Bronchial epithelial cell (primary cell): ENCODE results near the gene UBA7. TPM values are rescaled to one million over a fixed set of nuclear protein-coding genes. Genes with fewer than 3 reads are reported as not detected.

Experiments used
- DNase-seq: peaks from one replicate; pipeline ENCODE4 v3.0.0-alpha.2; 2010; ENCODE audit warnings: low read depth
- FAIRE-seq: peaks from 2 replicates; lab custom pipeline; 2011; peaks lifted over from hg19 to GRCh38; lab: Jason Lieb, UNC
- H3K27me3 ChIP-seq: 2 replicates; pipeline ENCODE4 v1.5.1; 2011; ENCODE audit warnings: low read length; ENCODE audit not compliant: control insufficient read depth, insufficient read depth
- H3K36me3 ChIP-seq: 2 replicates; pipeline ENCODE4 v1.5.1; 2011; ENCODE audit warnings: low read length; ENCODE audit not compliant: control insufficient read depth, insufficient read depth
- H3K4me3 ChIP-seq: 2 replicates; pipeline ENCODE4 v1.5.1; 2011; ENCODE audit warnings: mild to moderate bottlenecking, low read depth, low read length, control low read depth
- CTCF ChIP-seq: IDR thresholded peaks from 2 replicates; pipeline ENCODE4 v1.5.1; 2011; ENCODE audit warnings: mild to moderate bottlenecking, moderate library complexity, low read length, control low read depth, inconsistent platforms; ENCODE audit not compliant: insufficient read depth, severe bottlenecking
- total RNA-seq: library from RNA; depleted of rRNA; stranded (reverse); fragments of >200 nt; gene quantifications from 2 replicates; pipeline ENCODE4 v1.2.1, GENCODE V29; 2014

Gene UBA7
- total RNA-seq, 1 donor from 2014 or later = 0.53 TPM

DNA sequence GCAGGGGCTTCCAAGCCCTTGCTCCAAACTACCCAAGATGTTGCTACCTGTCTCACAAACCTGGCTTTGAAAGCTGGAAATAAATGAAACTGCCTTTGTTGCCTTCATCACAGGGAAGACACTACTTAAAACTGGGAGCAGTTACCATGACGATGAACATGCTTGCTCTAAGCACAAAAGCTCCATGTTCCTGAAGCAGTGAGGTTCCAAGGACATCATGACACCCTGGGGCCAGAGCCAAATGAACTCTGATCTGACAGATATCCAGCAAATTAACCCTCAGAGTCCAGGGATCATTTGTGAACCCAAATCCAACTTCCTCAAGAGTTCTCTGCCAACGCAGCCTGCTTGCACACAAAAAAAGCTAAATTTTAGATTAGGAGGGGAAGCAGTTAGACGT is 31.9 kb upstream of the UBA7 start:
- Histone ChIP-seq H3K36me3 (no peaks in the 10 kb centered on the region), H3K27me3 (no peaks in the 10 kb centered on the region), H3K4me3 (no peak overlapping the region)
- FAIRE-seq = peak; percentile 66
- no peak for TF ChIP-seq CTCF
- DNase-seq = no peak

DNA sequence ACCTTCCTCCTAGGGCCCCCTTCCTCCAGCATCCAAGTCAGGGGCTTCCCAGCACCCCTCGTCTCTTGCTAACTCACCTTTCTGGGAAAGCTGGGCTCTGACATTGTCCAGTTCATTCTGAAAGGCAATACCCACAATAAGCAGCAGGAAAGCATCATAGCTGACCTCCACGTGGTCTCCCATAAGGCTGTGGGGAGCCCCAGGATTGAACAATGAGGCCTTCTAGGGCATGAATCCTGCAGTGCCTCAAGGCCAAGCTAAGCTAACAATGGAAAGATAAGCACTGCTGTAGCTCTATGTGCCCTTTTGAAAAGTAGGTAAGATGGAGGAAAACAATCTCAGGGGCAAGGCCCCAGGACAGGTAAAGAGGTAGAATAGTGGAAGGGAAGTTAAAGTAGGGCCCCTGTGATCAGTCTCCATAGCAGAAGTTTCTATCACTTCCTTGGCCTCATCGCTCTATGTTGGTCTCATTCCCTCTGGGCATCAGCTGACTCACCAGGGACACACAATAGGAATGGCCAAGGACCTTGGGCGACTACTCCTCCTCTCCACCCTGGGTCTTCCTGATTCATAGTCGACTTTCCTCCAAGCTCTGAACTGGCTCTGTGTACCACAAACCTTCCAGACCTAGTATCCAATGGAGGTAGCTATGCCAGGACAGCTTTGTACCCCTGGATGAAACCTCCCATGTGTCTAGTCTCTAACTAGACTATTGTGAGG is 30.9 kb upstream of the UBA7 start:
- Histone ChIP-seq H3K27me3 (no peaks in the 10 kb centered on the region), H3K4me3 (no peak overlapping the region), H3K36me3 (no peaks in the 10 kb centered on the region)
- DNase-seq (no peak), FAIRE-seq (peak; percentile 66)
- no peak for TF ChIP-seq CTCF

GRCh38 chr3:49842843-49843517 is 29.2 kb upstream of the UBA7 start:
- FAIRE-seq (no peak), DNase-seq (no peak)
- H3K27me3 ChIP-seq = no peaks in the 10 kb centered on the region
- TF ChIP-seq CTCF = no peak
- no peaks in the 10 kb centered on the region for H3K36me3 ChIP-seq
- no peak overlapping the region for H3K4me3 ChIP-seq

- DNase-seq (no peak), FAIRE-seq (no peak)
- no peak for TF ChIP-seq CTCF
- Histone ChIP-seq H3K4me3 (no peak overlapping the region), H3K27me3 (no peaks in the 10 kb centered on the region), H3K36me3 (no peaks in the 10 kb centered on the region)
Observed at GRCh38 chr3:49841806-49842205, 28.1 kb upstream of the UBA7 start.

DNA sequence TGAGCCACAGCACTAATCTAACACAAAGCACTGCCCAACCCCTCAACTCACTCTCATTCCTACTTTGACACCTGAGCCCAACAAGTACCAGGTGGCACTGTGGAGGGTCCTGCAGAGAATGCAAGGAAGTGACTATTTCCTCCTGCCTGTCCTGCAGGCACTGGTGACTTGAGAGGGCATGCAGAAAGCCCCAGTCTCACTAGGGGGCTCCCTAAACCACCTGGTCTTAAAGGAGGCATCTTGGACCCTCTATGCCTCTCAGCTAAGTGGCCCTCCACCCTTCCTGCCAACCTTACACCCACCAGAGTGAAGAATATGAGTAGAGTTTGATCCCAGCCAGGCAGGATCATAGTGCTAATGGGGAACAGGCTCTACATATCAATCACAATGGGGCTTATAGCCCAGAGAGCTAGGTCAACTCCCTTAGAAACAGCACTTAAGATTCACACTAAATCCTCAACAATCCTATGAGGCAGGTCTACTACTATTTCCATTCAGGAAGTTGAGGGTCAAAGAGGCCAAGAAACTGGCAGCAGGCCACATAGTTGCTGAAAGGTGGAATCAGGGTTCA is 27.5 kb upstream of the UBA7 start:
- peak; percentile 32 for DNase-seq
- FAIRE-seq = no peak
- H3K36me3 ChIP-seq = no peaks in the 10 kb centered on the region
- H3K27me3 ChIP-seq = no peaks in the 10 kb centered on the region
- peak; percentile 54 for TF ChIP-seq CTCF
- H3K4me3 ChIP-seq = no peak overlapping the region
